ENCODE data around the gene FBXW11. TPM values are rescaled to one million over a fixed set of nuclear protein-coding genes. Genes with fewer than 3 reads are reported as not detected.

The FBXW11 gene
- total RNA-seq, 1 experiment from 2014 or later, result 52.2 TPM

DNA sequence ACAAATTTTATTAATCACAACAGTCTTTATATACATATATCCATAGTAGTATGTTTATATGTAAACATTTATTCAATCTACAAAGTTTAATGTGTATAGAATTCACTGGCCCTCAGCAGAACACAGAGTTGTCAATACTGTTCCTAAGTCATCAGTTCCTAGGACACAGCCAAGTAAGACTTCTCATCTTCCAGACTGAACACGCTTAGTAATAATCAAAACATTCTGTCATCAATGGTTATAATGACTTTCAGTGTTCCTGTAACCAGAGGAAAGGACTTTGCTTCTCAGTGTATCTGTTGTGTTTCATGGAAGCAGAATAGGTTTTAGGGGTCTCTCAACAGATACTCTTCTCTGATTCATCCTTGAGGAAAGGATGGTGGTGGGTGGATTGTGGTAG, 138.7 kb downstream of the FBXW11 start:
- Mint-ChIP-seq H3K27ac (no peak overlapping the region), H3K4me3 (no peak overlapping the region), H3K27me3 (ENCODE audit: low read depth) (no peaks in the 10 kb centered on the region), H3K36me3 (peaks cover 21% of the 10 kb centered on the region), H3K9me3 (no peaks in the 10 kb centered on the region), H3K4me1 (no peaks in the 10 kb centered on the region)
- no peak for ATAC-seq
- POLR2A ChIA-PET, result no interaction called here
- TF ChIP-seq GRHL2 (CRISPR knock-in tag; IDR thresholded peaks at IDR 0.05; ENCODE audit: insufficient replicate concordance, severe bottlenecking), result no peak
- no peak for TF ChIP-seq ZNF423 (CRISPR knock-in tag; IDR thresholded peaks at IDR 0.05)
- no peak for TF ChIP-seq ZNF263 (CRISPR knock-in tag; IDR thresholded peaks at IDR 0.05; ENCODE audit: low read depth)
- TF ChIP-seq, protein P1, sequence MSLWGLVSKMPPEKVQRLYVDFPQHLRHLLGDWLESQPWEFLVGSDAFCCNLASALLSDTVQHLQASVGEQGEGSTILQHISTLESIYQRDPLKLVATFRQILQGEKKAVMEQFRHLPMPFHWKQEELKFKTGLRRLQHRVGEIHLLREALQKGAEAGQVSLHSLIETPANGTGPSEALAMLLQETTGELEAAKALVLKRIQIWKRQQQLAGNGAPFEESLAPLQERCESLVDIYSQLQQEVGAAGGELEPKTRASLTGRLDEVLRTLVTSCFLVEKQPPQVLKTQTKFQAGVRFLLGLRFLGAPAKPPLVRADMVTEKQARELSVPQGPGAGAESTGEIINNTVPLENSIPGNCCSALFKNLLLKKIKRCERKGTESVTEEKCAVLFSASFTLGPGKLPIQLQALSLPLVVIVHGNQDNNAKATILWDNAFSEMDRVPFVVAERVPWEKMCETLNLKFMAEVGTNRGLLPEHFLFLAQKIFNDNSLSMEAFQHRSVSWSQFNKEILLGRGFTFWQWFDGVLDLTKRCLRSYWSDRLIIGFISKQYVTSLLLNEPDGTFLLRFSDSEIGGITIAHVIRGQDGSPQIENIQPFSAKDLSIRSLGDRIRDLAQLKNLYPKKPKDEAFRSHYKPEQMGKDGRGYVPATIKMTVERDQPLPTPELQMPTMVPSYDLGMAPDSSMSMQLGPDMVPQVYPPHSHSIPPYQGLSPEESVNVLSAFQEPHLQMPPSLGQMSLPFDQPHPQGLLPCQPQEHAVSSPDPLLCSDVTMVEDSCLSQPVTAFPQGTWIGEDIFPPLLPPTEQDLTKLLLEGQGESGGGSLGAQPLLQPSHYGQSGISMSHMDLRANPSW (CRISPR knock-in tag; conservative IDR thresholded peaks at IDR 0.05; ENCODE audit: low read depth), result no peak
- TF ChIP-seq, protein P2, sequence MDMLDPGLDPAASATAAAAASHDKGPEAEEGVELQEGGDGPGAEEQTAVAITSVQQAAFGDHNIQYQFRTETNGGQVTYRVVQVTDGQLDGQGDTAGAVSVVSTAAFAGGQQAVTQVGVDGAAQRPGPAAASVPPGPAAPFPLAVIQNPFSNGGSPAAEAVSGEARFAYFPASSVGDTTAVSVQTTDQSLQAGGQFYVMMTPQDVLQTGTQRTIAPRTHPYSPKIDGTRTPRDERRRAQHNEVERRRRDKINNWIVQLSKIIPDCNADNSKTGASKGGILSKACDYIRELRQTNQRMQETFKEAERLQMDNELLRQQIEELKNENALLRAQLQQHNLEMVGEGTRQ (CRISPR knock-in tag; IDR thresholded peaks at IDR 0.05), result no peak
- no peak for TF ChIP-seq TP53 (CRISPR knock-in tag; IDR thresholded peaks at IDR 0.05)
- CTCF ChIA-PET, result no interaction called here
- no peak for DNase-seq (ENCODE audit: low spot score)

DNA sequence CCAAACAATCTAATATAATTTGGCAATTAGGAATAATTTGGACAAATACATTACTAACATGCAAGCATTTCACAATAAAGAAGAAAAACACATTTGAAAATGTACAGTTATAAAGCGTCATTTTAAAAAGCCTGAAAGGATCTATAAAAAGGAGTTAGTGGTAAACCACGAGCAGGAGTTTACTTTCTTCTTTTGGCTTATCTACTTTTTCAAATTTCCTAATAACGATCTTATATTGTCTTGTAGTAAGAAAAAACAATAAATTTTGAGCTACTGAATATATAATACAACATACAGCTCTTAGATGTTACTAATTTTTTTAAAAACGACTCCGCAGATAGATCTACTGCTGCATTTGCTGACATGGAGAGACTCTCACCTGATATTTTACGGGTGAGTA, 141.0 kb downstream of the FBXW11 start:
- H3K27ac Mint-ChIP-seq, result no peak overlapping the region
- ChIA-PET POLR2A (interaction anchor here (0.5 to 0.7 kb wide), 2 partner anchors 32 to 192 kb away, joined by 3 to 4 read pairs; no protein-coding TSS in a partner anchor), CTCF (no interaction called here)
- ATAC-seq (no peak), DNase-seq (ENCODE audit: low spot score) (no peak)
- TF ChIP-seq, protein P1 (CRISPR knock-in tag; conservative IDR thresholded peaks at IDR 0.05; ENCODE audit: low read depth), result no peak
- TF ChIP-seq ATF6 (CRISPR knock-in tag; IDR thresholded peaks at IDR 0.05), result no peak
- no peak for TF ChIP-seq JUN (CRISPR knock-in tag; IDR thresholded peaks at IDR 0.05)
- TF ChIP-seq ESRRA (CRISPR knock-in tag; IDR thresholded peaks at IDR 0.05; ENCODE audit: borderline replicate concordance), result no peak
- TF ChIP-seq, protein P3, sequence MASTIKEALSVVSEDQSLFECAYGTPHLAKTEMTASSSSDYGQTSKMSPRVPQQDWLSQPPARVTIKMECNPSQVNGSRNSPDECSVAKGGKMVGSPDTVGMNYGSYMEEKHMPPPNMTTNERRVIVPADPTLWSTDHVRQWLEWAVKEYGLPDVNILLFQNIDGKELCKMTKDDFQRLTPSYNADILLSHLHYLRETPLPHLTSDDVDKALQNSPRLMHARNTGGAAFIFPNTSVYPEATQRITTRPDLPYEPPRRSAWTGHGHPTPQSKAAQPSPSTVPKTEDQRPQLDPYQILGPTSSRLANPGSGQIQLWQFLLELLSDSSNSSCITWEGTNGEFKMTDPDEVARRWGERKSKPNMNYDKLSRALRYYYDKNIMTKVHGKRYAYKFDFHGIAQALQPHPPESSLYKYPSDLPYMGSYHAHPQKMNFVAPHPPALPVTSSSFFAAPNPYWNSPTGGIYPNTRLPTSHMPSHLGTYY (CRISPR knock-in tag; IDR thresholded peaks at IDR 0.05), result no peak
- TF ChIP-seq RELA (CRISPR knock-in tag; IDR thresholded peaks at IDR 0.05; ENCODE audit: borderline replicate concordance), result no peak
- no peak for TF ChIP-seq ZBTB43 (CRISPR knock-in tag; IDR thresholded peaks at IDR 0.05)
- H3K36me3 Mint-ChIP-seq, result peaks cover 18% of the 10 kb centered on the region
- no peaks in the 10 kb centered on the region for H3K27me3 Mint-ChIP-seq (ENCODE audit: low read depth)
- H3K4me3 Mint-ChIP-seq, result no peak overlapping the region
- no peaks in the 10 kb centered on the region for H3K9me3 Mint-ChIP-seq
- H3K4me1 Mint-ChIP-seq, result no peaks in the 10 kb centered on the region
